Measurements from ENCODE around the gene EPS15. TPM values are rescaled to one million over a fixed set of nuclear protein-coding genes. Genes with fewer than 3 reads are reported as not detected.

EPS15 gene
- total RNA-seq, 1 experiment from 2014 or later = 37.1 TPM

GRCh38 chr1:51489472-51489871 is 29.6 kb downstream of the EPS15 start (continued):
- no peak for TF ChIP-seq ZNF281 (CRISPR knock-in tag; IDR thresholded peaks at IDR 0.05)
- TF ChIP-seq GABPB1 (CRISPR knock-in tag; IDR thresholded peaks at IDR 0.05) = no peak
- no peak for TF ChIP-seq RELA (CRISPR knock-in tag; IDR thresholded peaks at IDR 0.05; ENCODE audit: borderline replicate concordance)
- no peak for TF ChIP-seq NFATC4 (CRISPR knock-in tag; IDR thresholded peaks at IDR 0.05)
- no peak for TF ChIP-seq ZMAT4 (CRISPR knock-in tag; IDR thresholded peaks at IDR 0.05)
- TF ChIP-seq FOXK1 (CRISPR knock-in tag; IDR thresholded peaks at IDR 0.05) = no peak
- TF ChIP-seq TCF7 (CRISPR knock-in tag; IDR thresholded peaks at IDR 0.05; ENCODE audit: low read depth) = no peak

DNA sequence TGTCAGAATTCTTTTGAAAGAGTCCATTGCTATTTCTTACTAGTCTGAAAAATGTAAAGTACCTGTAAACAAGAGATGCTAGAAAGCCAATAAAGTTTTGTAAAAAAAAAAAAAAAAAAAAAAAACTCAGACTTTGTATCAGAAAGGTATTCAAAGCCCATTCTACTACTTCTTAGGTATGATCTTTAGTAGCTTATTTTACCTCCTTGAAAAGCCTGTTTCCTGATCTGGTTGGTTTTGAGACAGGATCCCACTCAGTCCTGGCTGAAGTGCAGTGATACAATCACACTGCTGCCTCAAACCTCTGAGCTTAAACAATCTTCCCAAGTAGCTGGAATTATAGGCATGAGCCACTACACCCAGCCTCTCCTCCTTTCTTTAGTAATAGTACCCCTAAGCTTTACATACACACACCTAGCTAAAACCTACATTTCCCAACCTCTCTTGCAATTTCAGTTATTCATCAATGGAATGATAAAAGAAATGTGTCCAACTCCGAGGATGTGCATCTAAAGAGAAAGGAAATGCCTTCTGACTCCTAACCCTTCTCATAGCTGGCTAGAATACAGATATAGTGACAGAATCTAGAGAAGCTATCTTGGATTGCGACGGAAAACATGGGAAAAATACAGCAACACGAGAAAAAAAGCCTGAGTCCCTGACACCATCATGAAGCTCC is 30.6 kb downstream of the EPS15 start:
- no peaks in the 10 kb centered on the region for H3K9me3 Mint-ChIP-seq
- no peaks in the 10 kb centered on the region for H3K27me3 Mint-ChIP-seq (ENCODE audit: low read depth)
- ATAC-seq = no peak

More for the DNA sequence above, 30.6 kb downstream of the EPS15 start:
- POLR2A ChIA-PET = no interaction called here
- H3K4me1 Mint-ChIP-seq = peaks cover 2% of the 10 kb centered on the region; the same call in 1 of the 2 replicates
- H3K4me3 Mint-ChIP-seq = no peak overlapping the region
- TF ChIP-seq TCF7 (CRISPR knock-in tag; IDR thresholded peaks at IDR 0.05; ENCODE audit: low read depth) (no peak), HMGA2 (CRISPR knock-in tag; IDR thresholded peaks at IDR 0.05) (no peak), ZNF396 (CRISPR knock-in tag; IDR thresholded peaks at IDR 0.05; ENCODE audit: borderline replicate concordance) (no peak), ZBTB21 (CRISPR knock-in tag; IDR thresholded peaks at IDR 0.05; ENCODE audit: borderline replicate concordance) (no peak), ZNF423 (CRISPR knock-in tag; IDR thresholded peaks at IDR 0.05) (no peak), ZNF416 (CRISPR knock-in tag; IDR thresholded peaks at IDR 0.05) (no peak), CTCF (IDR thresholded peaks at IDR 0.05) (no peak), ZBTB43 (CRISPR knock-in tag; IDR thresholded peaks at IDR 0.05) (no peak), ZNF317 (CRISPR knock-in tag; IDR thresholded peaks at IDR 0.05; ENCODE audit: borderline replicate concordance, low read depth) (no peak), TP53 (CRISPR knock-in tag; IDR thresholded peaks at IDR 0.05) (no peak), MXD4 (CRISPR knock-in tag; IDR thresholded peaks at IDR 0.05; ENCODE audit: borderline replicate concordance) (no peak)
- TF ChIP-seq, protein P1, sequence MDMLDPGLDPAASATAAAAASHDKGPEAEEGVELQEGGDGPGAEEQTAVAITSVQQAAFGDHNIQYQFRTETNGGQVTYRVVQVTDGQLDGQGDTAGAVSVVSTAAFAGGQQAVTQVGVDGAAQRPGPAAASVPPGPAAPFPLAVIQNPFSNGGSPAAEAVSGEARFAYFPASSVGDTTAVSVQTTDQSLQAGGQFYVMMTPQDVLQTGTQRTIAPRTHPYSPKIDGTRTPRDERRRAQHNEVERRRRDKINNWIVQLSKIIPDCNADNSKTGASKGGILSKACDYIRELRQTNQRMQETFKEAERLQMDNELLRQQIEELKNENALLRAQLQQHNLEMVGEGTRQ (CRISPR knock-in tag; IDR thresholded peaks at IDR 0.05) = no peak
- TF ChIP-seq, protein P2, sequence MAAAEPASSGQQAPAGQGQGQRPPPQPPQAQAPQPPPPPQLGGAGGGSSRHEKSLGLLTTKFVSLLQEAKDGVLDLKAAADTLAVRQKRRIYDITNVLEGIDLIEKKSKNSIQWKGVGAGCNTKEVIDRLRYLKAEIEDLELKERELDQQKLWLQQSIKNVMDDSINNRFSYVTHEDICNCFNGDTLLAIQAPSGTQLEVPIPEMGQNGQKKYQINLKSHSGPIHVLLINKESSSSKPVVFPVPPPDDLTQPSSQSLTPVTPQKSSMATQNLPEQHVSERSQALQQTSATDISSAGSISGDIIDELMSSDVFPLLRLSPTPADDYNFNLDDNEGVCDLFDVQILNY (CRISPR knock-in tag; IDR thresholded peaks at IDR 0.05) = no peak
- DNase-seq (ENCODE audit: low spot score) = no peak
- H3K27ac Mint-ChIP-seq = peak overlapping the region; percentile 13; the same call in 1 of the 2 replicates
- CTCF ChIA-PET = interaction anchor here (0.7 kb wide), 1 partner anchor 66 kb away, joined by 3 read pairs; no protein-coding TSS in a partner anchor
- H3K36me3 Mint-ChIP-seq = no peaks in the 10 kb centered on the region; the same call in 1 of the 2 replicates
